ENCODE data around the gene NFYC.

The NFYC gene

DNA sequence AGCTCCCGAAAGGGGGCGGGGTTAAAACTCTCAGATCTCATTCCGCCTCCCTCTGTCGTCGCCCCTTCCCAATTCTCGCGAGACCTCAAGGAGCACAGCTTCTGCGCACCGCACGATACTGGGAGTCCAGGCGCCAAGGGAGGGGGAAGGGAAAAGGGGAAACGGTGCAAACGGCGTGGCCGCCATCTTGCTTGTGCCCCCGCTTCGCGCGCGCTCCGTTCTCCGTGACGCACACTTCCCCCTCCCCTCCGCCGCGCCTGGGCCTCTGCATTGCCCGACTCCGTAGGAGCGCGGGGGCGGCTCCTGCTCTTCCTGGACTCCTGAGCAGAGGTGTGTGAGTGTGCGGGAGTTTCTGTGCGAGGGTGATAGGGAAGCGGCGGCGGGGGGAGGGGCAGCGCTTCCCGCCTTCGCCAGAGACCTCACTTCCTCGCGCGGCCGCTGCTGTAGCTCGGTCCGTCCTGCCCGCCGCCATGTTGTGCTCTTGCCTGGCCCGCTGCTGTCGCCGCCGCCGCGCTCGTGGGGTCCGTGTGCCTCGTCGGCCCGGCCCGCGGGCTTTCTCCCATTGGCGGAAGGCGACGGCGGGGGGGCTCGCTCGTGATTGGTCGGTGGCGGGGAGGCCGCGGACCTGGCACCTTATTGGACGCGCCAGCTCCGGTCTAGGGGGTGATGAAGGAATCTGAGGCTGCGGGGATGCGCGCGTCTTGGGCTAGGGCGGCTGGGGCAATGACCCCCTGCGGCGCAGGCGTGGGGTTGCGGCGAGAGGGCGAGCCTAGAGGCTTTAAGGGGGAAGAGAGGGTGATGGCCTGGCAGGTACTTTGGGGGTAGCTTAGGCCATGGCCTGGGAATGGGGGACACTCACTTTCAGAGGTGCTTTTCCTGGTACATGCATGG is at the start of gene NFYC (continued):
- TF ChIP-seq SP3 (tag by site-specific recombination; IDR thresholded peaks at IDR 0.05) (peak; percentile 88), ZNF274 (IDR thresholded peaks at IDR 0.05; ENCODE audit: low read length) (no peak), ZNF274 (tag by site-specific recombination; IDR thresholded peaks at IDR 0.05; ENCODE audit: borderline replicate concordance) (no peak), ZNF23 (tag by site-specific recombination; IDR thresholded peaks at IDR 0.05; ENCODE audit: borderline replicate concordance) (no peak; the same call in 1 of the 2 replicates), ZNF629 (tag by site-specific recombination; IDR thresholded peaks at IDR 0.05) (peak; percentile 91), MZF1 (tag by site-specific recombination; IDR thresholded peaks at IDR 0.05; ENCODE audit: borderline replicate concordance) (peak; percentile 21; the same call in 1 of the 2 replicates), SETDB1 (IDR thresholded peaks at IDR 0.05; ENCODE audit: insufficient read length, low read length) (no peak), ZNF239 (tag by site-specific recombination; IDR thresholded peaks at IDR 0.05) (peak; percentile 92), ZNF426 (tag by site-specific recombination; IDR thresholded peaks at IDR 0.05) (no peak), ZNF596 (tag by site-specific recombination; IDR thresholded peaks at IDR 0.05) (peak; percentile 50; the same call in 1 of the 2 replicates), EGR2 (tag by site-specific recombination; IDR thresholded peaks at IDR 0.05; ENCODE audit: low read depth) (peak; percentile 91), ZNF10 (tag by site-specific recombination; IDR thresholded peaks at IDR 0.05) (no peak), ZNF391 (tag by site-specific recombination; IDR thresholded peaks at IDR 0.05; ENCODE audit: borderline replicate concordance, low read depth) (peak; percentile 96), ZNF292 (tag by site-specific recombination; IDR thresholded peaks at IDR 0.05; ENCODE audit: borderline replicate concordance, low read depth) (no peak), HOXD13 (CRISPR knock-in tag; IDR thresholded peaks at IDR 0.05; ENCODE audit: borderline replicate concordance) (no peak), OSR2 (tag by site-specific recombination; IDR thresholded peaks at IDR 0.05) (peak; percentile 58), ZNF555 (tag by site-specific recombination; conservative IDR thresholded peaks at IDR 0.05) (no peak)
- TF ChIP-seq, protein P1, sequence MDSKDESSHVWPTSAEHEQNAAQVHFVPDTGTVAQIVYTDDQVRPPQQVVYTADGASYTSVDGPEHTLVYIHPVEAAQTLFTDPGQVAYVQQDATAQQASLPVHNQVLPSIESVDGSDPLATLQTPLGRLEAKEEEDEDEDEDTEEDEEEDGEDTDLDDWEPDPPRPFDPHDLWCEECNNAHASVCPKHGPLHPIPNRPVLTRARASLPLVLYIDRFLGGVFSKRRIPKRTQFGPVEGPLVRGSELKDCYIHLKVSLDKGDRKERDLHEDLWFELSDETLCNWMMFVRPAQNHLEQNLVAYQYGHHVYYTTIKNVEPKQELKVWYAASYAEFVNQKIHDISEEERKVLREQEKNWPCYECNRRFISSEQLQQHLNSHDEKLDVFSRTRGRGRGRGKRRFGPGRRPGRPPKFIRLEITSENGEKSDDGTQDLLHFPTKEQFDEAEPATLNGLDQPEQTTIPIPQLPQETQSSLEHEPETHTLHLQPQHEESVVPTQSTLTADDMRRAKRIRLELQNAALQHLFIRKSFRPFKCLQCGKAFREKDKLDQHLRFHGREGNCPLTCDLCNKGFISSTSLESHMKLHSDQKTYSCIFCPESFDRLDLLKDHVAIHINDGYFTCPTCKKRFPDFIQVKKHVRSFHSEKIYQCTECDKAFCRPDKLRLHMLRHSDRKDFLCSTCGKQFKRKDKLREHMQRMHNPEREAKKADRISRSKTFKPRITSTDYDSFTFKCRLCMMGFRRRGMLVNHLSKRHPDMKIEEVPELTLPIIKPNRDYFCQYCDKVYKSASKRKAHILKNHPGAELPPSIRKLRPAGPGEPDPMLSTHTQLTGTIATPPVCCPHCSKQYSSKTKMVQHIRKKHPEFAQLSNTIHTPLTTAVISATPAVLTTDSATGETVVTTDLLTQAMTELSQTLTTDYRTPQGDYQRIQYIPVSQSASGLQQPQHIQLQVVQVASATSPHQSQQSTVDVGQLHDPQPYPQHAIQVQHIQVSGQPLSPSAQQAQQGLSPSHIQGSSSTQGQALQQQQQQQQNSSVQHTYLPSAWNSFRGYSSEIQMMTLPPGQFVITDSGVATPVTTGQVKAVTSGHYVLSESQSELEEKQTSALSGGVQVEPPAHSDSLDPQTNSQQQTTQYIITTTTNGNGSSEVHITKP (tag by site-specific recombination; IDR thresholded peaks at IDR 0.05) = peak; percentile 71
- TF ChIP-seq, protein P2, sequence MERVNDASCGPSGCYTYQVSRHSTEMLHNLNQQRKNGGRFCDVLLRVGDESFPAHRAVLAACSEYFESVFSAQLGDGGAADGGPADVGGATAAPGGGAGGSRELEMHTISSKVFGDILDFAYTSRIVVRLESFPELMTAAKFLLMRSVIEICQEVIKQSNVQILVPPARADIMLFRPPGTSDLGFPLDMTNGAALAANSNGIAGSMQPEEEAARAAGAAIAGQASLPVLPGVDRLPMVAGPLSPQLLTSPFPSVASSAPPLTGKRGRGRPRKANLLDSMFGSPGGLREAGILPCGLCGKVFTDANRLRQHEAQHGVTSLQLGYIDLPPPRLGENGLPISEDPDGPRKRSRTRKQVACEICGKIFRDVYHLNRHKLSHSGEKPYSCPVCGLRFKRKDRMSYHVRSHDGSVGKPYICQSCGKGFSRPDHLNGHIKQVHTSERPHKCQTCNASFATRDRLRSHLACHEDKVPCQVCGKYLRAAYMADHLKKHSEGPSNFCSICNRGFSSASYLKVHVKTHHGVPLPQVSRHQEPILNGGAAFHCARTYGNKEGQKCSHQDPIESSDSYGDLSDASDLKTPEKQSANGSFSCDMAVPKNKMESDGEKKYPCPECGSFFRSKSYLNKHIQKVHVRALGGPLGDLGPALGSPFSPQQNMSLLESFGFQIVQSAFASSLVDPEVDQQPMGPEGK (tag by site-specific recombination; IDR thresholded peaks at IDR 0.05) = peak; percentile 92
- TF ChIP-seq, protein P3, sequence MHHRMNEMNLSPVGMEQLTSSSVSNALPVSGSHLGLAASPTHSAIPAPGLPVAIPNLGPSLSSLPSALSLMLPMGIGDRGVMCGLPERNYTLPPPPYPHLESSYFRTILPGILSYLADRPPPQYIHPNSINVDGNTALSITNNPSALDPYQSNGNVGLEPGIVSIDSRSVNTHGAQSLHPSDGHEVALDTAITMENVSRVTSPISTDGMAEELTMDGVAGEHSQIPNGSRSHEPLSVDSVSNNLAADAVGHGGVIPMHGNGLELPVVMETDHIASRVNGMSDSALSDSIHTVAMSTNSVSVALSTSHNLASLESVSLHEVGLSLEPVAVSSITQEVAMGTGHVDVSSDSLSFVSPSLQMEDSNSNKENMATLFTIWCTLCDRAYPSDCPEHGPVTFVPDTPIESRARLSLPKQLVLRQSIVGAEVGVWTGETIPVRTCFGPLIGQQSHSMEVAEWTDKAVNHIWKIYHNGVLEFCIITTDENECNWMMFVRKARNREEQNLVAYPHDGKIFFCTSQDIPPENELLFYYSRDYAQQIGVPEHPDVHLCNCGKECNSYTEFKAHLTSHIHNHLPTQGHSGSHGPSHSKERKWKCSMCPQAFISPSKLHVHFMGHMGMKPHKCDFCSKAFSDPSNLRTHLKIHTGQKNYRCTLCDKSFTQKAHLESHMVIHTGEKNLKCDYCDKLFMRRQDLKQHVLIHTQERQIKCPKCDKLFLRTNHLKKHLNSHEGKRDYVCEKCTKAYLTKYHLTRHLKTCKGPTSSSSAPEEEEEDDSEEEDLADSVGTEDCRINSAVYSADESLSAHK (tag by site-specific recombination; IDR thresholded peaks at IDR 0.05) = peak; percentile 74
- TF ChIP-seq, protein P4, sequence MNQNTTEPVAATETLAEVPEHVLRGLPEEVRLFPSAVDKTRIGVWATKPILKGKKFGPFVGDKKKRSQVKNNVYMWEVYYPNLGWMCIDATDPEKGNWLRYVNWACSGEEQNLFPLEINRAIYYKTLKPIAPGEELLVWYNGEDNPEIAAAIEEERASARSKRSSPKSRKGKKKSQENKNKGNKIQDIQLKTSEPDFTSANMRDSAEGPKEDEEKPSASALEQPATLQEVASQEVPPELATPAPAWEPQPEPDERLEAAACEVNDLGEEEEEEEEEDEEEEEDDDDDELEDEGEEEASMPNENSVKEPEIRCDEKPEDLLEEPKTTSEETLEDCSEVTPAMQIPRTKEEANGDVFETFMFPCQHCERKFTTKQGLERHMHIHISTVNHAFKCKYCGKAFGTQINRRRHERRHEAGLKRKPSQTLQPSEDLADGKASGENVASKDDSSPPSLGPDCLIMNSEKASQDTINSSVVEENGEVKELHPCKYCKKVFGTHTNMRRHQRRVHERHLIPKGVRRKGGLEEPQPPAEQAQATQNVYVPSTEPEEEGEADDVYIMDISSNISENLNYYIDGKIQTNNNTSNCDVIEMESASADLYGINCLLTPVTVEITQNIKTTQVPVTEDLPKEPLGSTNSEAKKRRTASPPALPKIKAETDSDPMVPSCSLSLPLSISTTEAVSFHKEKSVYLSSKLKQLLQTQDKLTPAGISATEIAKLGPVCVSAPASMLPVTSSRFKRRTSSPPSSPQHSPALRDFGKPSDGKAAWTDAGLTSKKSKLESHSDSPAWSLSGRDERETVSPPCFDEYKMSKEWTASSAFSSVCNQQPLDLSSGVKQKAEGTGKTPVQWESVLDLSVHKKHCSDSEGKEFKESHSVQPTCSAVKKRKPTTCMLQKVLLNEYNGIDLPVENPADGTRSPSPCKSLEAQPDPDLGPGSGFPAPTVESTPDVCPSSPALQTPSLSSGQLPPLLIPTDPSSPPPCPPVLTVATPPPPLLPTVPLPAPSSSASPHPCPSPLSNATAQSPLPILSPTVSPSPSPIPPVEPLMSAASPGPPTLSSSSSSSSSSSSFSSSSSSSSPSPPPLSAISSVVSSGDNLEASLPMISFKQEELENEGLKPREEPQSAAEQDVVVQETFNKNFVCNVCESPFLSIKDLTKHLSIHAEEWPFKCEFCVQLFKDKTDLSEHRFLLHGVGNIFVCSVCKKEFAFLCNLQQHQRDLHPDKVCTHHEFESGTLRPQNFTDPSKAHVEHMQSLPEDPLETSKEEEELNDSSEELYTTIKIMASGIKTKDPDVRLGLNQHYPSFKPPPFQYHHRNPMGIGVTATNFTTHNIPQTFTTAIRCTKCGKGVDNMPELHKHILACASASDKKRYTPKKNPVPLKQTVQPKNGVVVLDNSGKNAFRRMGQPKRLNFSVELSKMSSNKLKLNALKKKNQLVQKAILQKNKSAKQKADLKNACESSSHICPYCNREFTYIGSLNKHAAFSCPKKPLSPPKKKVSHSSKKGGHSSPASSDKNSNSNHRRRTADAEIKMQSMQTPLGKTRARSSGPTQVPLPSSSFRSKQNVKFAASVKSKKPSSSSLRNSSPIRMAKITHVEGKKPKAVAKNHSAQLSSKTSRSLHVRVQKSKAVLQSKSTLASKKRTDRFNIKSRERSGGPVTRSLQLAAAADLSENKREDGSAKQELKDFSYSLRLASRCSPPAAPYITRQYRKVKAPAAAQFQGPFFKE (tag by site-specific recombination; IDR thresholded peaks at IDR 0.05; ENCODE audit: borderline replicate concordance) = no peak
- TF ChIP-seq, protein P5, sequence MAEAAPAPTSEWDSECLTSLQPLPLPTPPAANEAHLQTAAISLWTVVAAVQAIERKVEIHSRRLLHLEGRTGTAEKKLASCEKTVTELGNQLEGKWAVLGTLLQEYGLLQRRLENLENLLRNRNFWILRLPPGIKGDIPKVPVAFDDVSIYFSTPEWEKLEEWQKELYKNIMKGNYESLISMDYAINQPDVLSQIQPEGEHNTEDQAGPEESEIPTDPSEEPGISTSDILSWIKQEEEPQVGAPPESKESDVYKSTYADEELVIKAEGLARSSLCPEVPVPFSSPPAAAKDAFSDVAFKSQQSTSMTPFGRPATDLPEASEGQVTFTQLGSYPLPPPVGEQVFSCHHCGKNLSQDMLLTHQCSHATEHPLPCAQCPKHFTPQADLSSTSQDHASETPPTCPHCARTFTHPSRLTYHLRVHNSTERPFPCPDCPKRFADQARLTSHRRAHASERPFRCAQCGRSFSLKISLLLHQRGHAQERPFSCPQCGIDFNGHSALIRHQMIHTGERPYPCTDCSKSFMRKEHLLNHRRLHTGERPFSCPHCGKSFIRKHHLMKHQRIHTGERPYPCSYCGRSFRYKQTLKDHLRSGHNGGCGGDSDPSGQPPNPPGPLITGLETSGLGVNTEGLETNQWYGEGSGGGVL (tag by site-specific recombination; IDR thresholded peaks at IDR 0.05) = peak; percentile 88

Measured in HEK293 (cell line).